Mononuclear cell (primary cell): ENCODE results near the gene GLS. TPM values are rescaled to one million over a fixed set of nuclear protein-coding genes. Genes with fewer than 3 reads are reported as not detected.

ENCODE experiments used
- H3K27me3 ChIP-seq: 2 replicates; pipeline ENCODE4 v1.6.0; 2011; ENCODE audit warnings: low read length, control low read depth; ENCODE audit not compliant: insufficient read depth
- H3K4me1 ChIP-seq: 2 replicates; pipeline ENCODE4 v1.5.1; 2011; ENCODE audit warnings: mild to moderate bottlenecking, low read length, control low read depth; ENCODE audit not compliant: insufficient read depth
- H3K4me3 ChIP-seq: 2 replicates; pipeline ENCODE4 v1.5.1; 2011; ENCODE audit warnings: mild to moderate bottlenecking, low read length, moderate library complexity
- H3K9me3 ChIP-seq: 2 replicates; pipeline ENCODE4 v1.5.1; 2011; ENCODE audit warnings: low read depth, mild to moderate bottlenecking, control low read depth, low read length
- total RNA-seq: library from RNA; depleted of rRNA; stranded (reverse); fragments of >200 nt; gene quantifications from one replicate; pipeline ENCODE4 v1.2.3, GENCODE V29; 2012

GLS gene
- 256 TPM for total RNA-seq

- H3K4me1 ChIP-seq = peaks cover 38% of the 10 kb centered on the region
- no peaks in the 10 kb centered on the region for H3K27me3 ChIP-seq
- no peaks in the 10 kb centered on the region for H3K9me3 ChIP-seq
- peak within 1 kb of the TSS; percentile 79 for H3K4me3 ChIP-seq
Measured at GRCh38 chr2:190880378-190881083, at the start of gene GLS. GLS (plus strand) TSS chr2:190880821; CDS start chr2:190881085, 264 bp downstream.

GRCh38 chr2:190831941-190832340, 48.7 kb upstream of the GLS start:
- Histone ChIP-seq H3K4me1 (no peaks in the 10 kb centered on the region), H3K27me3 (no peaks in the 10 kb centered on the region), H3K9me3 (no peaks in the 10 kb centered on the region), H3K4me3 (no peak overlapping the region)

- Histone ChIP-seq H3K4me3 (no peak overlapping the region), H3K27me3 (no peaks in the 10 kb centered on the region), H3K9me3 (no peaks in the 10 kb centered on the region), H3K4me1 (no peaks in the 10 kb centered on the region)
Measured at GRCh38 chr2:190834890-190835208, 45.8 kb upstream of the GLS start.

GRCh38 chr2:190835303-190835930, 45.2 kb upstream of the GLS start:
- no peaks in the 10 kb centered on the region for H3K27me3 ChIP-seq
- H3K9me3 ChIP-seq = no peaks in the 10 kb centered on the region
- H3K4me1 ChIP-seq = no peaks in the 10 kb centered on the region
- H3K4me3 ChIP-seq = no peak overlapping the region

DNA sequence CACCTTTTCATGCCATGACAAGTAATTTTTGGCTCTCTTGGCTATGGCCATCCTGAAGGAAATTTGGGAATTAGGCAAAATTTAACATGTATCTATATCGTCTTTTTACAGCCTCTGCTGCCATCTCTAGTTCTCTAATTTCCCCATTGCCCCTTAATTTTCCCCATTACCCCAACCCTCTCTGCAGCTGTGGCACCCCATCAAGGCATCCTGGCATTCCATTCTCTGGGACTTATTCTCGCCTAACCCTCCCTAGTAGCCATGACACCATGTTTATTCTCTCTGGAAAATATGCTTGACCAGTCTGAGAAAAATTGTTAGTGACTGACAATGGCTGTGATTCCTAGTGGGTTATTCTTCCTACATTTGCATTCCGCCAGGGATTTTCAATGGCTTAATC, 43.9 kb upstream of the GLS start:
- Histone ChIP-seq H3K27me3 (no peaks in the 10 kb centered on the region), H3K9me3 (no peaks in the 10 kb centered on the region), H3K4me3 (no peak overlapping the region), H3K4me1 (no peaks in the 10 kb centered on the region)

- Histone ChIP-seq H3K4me1 (no peaks in the 10 kb centered on the region), H3K27me3 (no peaks in the 10 kb centered on the region), H3K4me3 (no peak overlapping the region), H3K9me3 (no peaks in the 10 kb centered on the region)
Measured at GRCh38 chr2:190837420-190837819, 43.2 kb upstream of the GLS start.

GRCh38 chr2:190837952-190838361, 42.7 kb upstream of the GLS start:
- H3K27me3 ChIP-seq = no peaks in the 10 kb centered on the region
- H3K4me1 ChIP-seq = no peaks in the 10 kb centered on the region
- no peaks in the 10 kb centered on the region for H3K9me3 ChIP-seq
- no peak overlapping the region for H3K4me3 ChIP-seq

DNA sequence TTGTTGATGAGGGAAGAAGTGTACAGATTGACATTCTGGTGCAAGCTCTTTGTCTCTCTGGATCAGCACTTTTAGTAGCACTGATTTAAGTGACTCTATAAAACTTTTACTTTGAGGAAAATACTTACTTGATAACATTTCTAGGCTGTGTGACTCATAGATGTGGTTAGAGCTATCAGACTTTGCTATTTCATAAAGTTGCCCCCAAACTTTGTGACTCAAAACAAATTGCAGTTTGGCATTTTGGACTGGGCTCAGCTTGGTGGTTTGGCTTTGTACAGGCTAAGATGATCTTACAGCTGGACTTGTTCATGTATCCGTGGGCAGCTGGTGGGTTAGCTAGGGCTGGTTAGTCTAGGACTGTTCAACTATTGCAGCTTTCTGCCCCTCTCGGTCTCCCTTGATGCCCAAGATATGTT, 42.1 kb upstream of the GLS start:
- Histone ChIP-seq H3K4me1 (no peaks in the 10 kb centered on the region), H3K4me3 (no peak overlapping the region), H3K9me3 (no peaks in the 10 kb centered on the region), H3K27me3 (no peaks in the 10 kb centered on the region)

GRCh38 chr2:190840569-190841172, 40.0 kb upstream of the GLS start:
- Histone ChIP-seq H3K4me3 (no peak overlapping the region), H3K4me1 (no peaks in the 10 kb centered on the region), H3K27me3 (no peaks in the 10 kb centered on the region), H3K9me3 (no peaks in the 10 kb centered on the region)

- Histone ChIP-seq H3K4me3 (no peak overlapping the region), H3K4me1 (no peaks in the 10 kb centered on the region), H3K9me3 (no peaks in the 10 kb centered on the region), H3K27me3 (no peaks in the 10 kb centered on the region)
Measured at GRCh38 chr2:190841707-190842505, 38.7 kb upstream of the GLS start.

DNA sequence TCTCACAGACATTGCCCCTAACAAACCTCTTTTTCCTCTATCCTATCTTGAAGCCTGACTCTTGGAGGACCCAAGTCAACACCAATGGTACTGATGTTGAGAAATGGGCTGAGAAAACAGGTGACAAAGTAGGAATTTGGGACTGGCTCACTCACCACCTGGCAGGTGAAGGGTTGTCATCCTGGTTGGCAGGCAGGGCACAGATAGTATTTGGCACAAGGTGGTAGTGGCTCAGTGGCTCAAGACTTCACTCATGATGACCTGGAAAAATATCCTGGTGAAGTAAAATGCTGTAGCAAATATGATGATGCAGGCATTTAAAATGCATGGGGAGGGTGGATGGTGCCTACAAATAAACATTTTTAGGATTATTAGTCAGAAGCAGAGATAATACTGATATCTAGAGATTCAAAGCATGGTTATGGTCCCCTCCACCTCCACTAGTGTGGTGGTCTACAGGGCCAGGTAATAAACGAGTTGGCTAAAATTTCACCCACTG, 38.0 kb upstream of the GLS start:
- Histone ChIP-seq H3K9me3 (no peaks in the 10 kb centered on the region), H3K4me3 (no peak overlapping the region), H3K4me1 (no peaks in the 10 kb centered on the region), H3K27me3 (no peaks in the 10 kb centered on the region)

DNA sequence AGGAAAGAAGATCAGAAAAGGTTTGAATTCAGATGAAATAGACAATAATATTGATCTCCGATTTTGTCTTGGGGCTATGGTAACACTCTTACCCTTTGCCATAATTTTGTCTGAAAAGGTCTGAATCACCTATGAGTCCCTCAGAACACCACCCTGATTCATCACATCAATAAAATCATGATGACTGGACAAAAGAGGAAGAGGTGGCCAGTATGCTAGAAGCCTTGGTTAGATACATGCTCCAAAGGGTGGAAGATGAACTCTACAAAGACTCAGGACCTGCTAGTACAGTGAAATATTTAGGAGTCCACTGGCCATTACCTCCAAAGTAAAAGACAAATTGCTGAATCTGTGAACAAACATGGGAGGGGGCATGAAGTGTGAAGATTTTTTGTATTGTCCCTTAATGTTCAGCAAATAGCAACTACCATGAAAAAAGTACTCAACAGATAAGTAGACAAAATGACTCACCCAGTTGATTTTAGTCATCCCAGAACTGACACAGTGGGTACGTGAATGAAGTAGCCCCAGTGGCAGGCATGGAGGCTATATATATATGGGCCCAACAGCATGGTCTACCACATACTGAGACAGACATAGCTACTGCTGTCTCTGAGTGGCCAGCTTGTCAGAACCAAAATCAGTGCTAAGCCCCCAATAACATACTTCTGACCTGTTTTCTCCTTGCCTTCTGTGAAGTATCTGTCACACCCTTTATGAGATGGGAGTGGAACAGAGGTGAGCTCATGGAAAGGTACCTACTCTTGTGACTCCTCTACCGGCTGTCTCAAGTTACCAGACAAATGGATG, 36.5 kb upstream of the GLS start:
- no peaks in the 10 kb centered on the region for H3K27me3 ChIP-seq
- H3K9me3 ChIP-seq = no peaks in the 10 kb centered on the region
- no peak overlapping the region for H3K4me3 ChIP-seq
- H3K4me1 ChIP-seq = no peaks in the 10 kb centered on the region

- Histone ChIP-seq H3K27me3 (no peaks in the 10 kb centered on the region), H3K4me1 (no peaks in the 10 kb centered on the region), H3K4me3 (no peak overlapping the region), H3K9me3 (no peaks in the 10 kb centered on the region)
Measured at GRCh38 chr2:190844700-190845401, 35.8 kb upstream of the GLS start.

DNA sequence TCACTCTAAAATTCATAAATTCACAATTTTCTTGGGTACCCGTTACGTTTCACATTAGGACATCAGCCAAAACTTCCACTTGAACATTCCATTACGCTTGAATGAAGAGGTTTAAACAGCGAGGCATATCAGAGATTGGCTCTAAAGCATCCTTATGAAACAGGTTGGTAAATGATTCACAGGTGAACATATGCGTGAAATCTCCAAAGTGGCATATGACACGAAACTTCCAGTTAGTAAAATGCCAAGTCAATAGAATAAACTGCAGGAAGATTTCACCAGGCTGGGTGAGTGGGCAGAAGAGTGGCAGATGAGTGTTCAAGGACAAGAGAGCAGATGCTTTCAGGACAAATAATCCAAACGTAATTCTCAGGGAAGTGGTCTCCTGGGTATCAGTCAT, 33.9 kb upstream of the GLS start:
- no peaks in the 10 kb centered on the region for H3K9me3 ChIP-seq

More for the DNA sequence above, 33.9 kb upstream of the GLS start:
- Histone ChIP-seq H3K4me3 (no peak overlapping the region), H3K4me1 (no peaks in the 10 kb centered on the region), H3K27me3 (no peaks in the 10 kb centered on the region)
